Measurements from ENCODE around the gene PLS1.
"Not testable (repeated sequence)": the region's sequence is repeated elsewhere in the genome, so short reads cannot be mapped to it uniquely, and the experiment has no call there.

PLS1 gene

GRCh38 chr3:142690613-142691012 lies 94.4 kb downstream of the PLS1 start:
- DNase-seq (ENCODE audit: low read depth in 2 of 2, low spot score in 1 of 2) = no peak

- DNase-seq (ENCODE audit: low read depth in 2 of 2, low spot score in 1 of 2) = no peak
These were observed 95.3 kb downstream of the PLS1 start for GRCh38 chr3:142691527-142691926.

GRCh38 chr3:142693136-142693853 lies 97.1 kb downstream of the PLS1 start:
- DNase-seq (ENCODE audit: low read depth in 2 of 2, low spot score in 1 of 2) = no peak

- no peak for DNase-seq (ENCODE audit: low read depth in 2 of 2, low spot score in 1 of 2)
These were observed 98.0 kb downstream of the PLS1 start for GRCh38 chr3:142694225-142694624.

- DNase-seq (ENCODE audit: low read depth in 2 of 2, low spot score in 1 of 2) = no peak
These were observed 109.0 kb downstream of the PLS1 start for GRCh38 chr3:142705198-142705597.

GRCh38 chr3:142706321-142707127 lies 110.3 kb downstream of the PLS1 start:
- DNase-seq (ENCODE audit: low read depth in 2 of 2, low spot score in 1 of 2) = no peak

GRCh38 chr3:142709207-142709606 lies 113.0 kb downstream of the PLS1 start:
- no peak for DNase-seq (ENCODE audit: low read depth in 2 of 2, low spot score in 1 of 2)

GRCh38 chr3:142714882-142715281 lies 118.7 kb downstream of the PLS1 start:
- DNase-seq (ENCODE audit: low read depth in 2 of 2, low spot score in 1 of 2) = not testable (repeated sequence)

GRCh38 chr3:142716102-142716501 lies 119.9 kb downstream of the PLS1 start:
- DNase-seq (ENCODE audit: low read depth in 2 of 2, low spot score in 1 of 2) = no peak

- no peak for DNase-seq (ENCODE audit: low read depth in 2 of 2, low spot score in 1 of 2)
These were observed 127.4 kb downstream of the PLS1 start for GRCh38 chr3:142723665-142723967.

GRCh38 chr3:142723968-142724681 lies 127.9 kb downstream of the PLS1 start, which contains the start of gene TRPC1:
TRPC1 (plus strand) TSS chr3:142724034; CDS start chr3:142724560, 526 bp downstream.
- peak; percentile 32 to 47 for DNase-seq (ENCODE audit: low read depth in 2 of 2, low spot score in 1 of 2)

GRCh38 chr3:142724682-142725356 lies 128.6 kb downstream of the PLS1 start:
- DNase-seq (ENCODE audit: low read depth in 2 of 2, low spot score in 1 of 2) = no peak

- no peak for DNase-seq (ENCODE audit: low read depth in 2 of 2, low spot score in 1 of 2)
These were observed 129.2 kb downstream of the PLS1 start for GRCh38 chr3:142725357-142725739.

- DNase-seq (ENCODE audit: low read depth in 2 of 2, low spot score in 1 of 2) = no peak
These were observed 129.8 kb downstream of the PLS1 start for GRCh38 chr3:142726017-142726416.

- no peak for DNase-seq (ENCODE audit: low read depth in 2 of 2, low spot score in 1 of 2)
These were observed 135.9 kb downstream of the PLS1 start for GRCh38 chr3:142732066-142732465.

GRCh38 chr3:142734834-142735233 lies 138.6 kb downstream of the PLS1 start:
- DNase-seq (ENCODE audit: low read depth in 2 of 2, low spot score in 1 of 2) = no peak

- DNase-seq (ENCODE audit: low read depth in 2 of 2, low spot score in 1 of 2) = no peak
These were observed 139.3 kb downstream of the PLS1 start for GRCh38 chr3:142735462-142735861.

- no peak for DNase-seq (ENCODE audit: low read depth in 2 of 2, low spot score in 1 of 2)
These were observed 142.2 kb downstream of the PLS1 start for GRCh38 chr3:142738396-142738795.

- no peak for DNase-seq (ENCODE audit: low read depth in 2 of 2, low spot score in 1 of 2)
These were observed 150.5 kb downstream of the PLS1 start for GRCh38 chr3:142746646-142747045.

- not testable (repeated sequence) for DNase-seq (ENCODE audit: low read depth in 2 of 2, low spot score in 1 of 2)
These were observed 154.3 kb downstream of the PLS1 start for GRCh38 chr3:142750531-142750930.

GRCh38 chr3:142752605-142753004 lies 156.4 kb downstream of the PLS1 start:
- not testable (repeated sequence) for DNase-seq (ENCODE audit: low read depth in 2 of 2, low spot score in 1 of 2)
